HG02938 (cell line): ENCODE data around the gene TOP3A.

Source experiments
- ATAC-seq: cut with Tn5 transposase; IDR thresholded peaks from one replicate; pipeline ENCODE4 v1.9.1; 2021; ENCODE audit warnings: mild to moderate bottlenecking, moderate library complexity; ENCODE audit not compliant: unreplicated experiment

The TOP3A gene

GRCh38 chr17:18233803-18234518 is 80.8 kb downstream of the TOP3A start:
- ATAC-seq, result no peak

- ATAC-seq, result no peak
Measured at GRCh38 chr17:18231164-18231563, 83.6 kb downstream of the TOP3A start.

GRCh38 chr17:18230288-18231141 is 84.3 kb downstream of the TOP3A start:
- no peak for ATAC-seq

- no peak for ATAC-seq
Measured at GRCh38 chr17:18229771-18230170, 85.0 kb downstream of the TOP3A start.

GRCh38 chr17:18229254-18229653 is 85.5 kb downstream of the TOP3A start:
- no peak for ATAC-seq

GRCh38 chr17:18228176-18228682 is 86.6 kb downstream of the TOP3A start:
- no peak for ATAC-seq

GRCh38 chr17:18227635-18228034 is 87.2 kb downstream of the TOP3A start:
- no peak for ATAC-seq

GRCh38 chr17:18226284-18226945 is 88.4 kb downstream of the TOP3A start:
- ATAC-seq, result no peak

- ATAC-seq, result no peak
Measured at GRCh38 chr17:18225642-18226283, 89.0 kb downstream of the TOP3A start.

- no peak for ATAC-seq
Measured at GRCh38 chr17:18225121-18225641, 89.6 kb downstream of the TOP3A start, which contains the start of gene LLGL1. Gene LLGL1 (plus strand): TSS chr17:18225635. CDS start chr17:18225683, 48 bp downstream.

- no peak for ATAC-seq
Measured at GRCh38 chr17:18224387-18225120, 90.2 kb downstream of the TOP3A start.

- no peak for ATAC-seq
Measured at GRCh38 chr17:18224053-18224386, 90.8 kb downstream of the TOP3A start.
